Kidney (tissue), 14 donors: ENCODE data around the gene CCDC83. TPM values are rescaled to one million over a fixed set of nuclear protein-coding genes. Genes with fewer than 3 reads are reported as not detected.

ENCODE experiments used
- DNase-seq, 5 donors: peaks; one replicate each; pipeline ENCODE4 v3.0.0-alpha.2; 2013 to 2020
- FAIRE-seq: peaks from 2 replicates; lab custom pipeline; 2012; peaks lifted over from hg19 to GRCh38; lab: Jason Lieb, UNC
- H3K27ac ChIP-seq, 2 donors: one replicate each; pipeline ENCODE4 v1.7.0; 2013; ENCODE audit warnings: low read depth in 2 of 2, low read length in 2 of 2, inconsistent platforms in 1 of 2
- H3K27me3 ChIP-seq: one replicate; pipeline ENCODE4 v1.7.1; 2013; ENCODE audit warnings: low read length, inconsistent platforms; ENCODE audit not compliant: control insufficient read depth, insufficient read depth
- H3K36me3 ChIP-seq, 3 donors: one replicate each; pipeline versions ENCODE4 v1.7.0 to v1.7.1; 2013; ENCODE audit warnings: low read length in 3 of 3, control low read depth in 1 of 3, inconsistent platforms in 1 of 3; ENCODE audit not compliant: insufficient read depth in 3 of 3, control insufficient read depth in 2 of 3
- H3K4me1 ChIP-seq, 3 donors: one replicate each; pipeline versions ENCODE4 v1.7.0 to v1.7.1; 2013; ENCODE audit warnings: low read length in 3 of 3, inconsistent platforms in 1 of 3, low read depth in 1 of 3; ENCODE audit not compliant: control insufficient read depth in 2 of 3, insufficient read depth in 2 of 3
- H3K4me3 ChIP-seq, 3 donors: one replicate each; pipeline versions ENCODE4 v1.7.0 to v1.8.1; 2013; ENCODE audit warnings: low read length in 3 of 3, control low read depth in 1 of 3, inconsistent platforms in 1 of 3
- H3K9ac ChIP-seq, 3 donors: one replicate each; pipeline versions ENCODE4 v1.7.0 to v1.7.1; 2013; ENCODE audit warnings: low read length in 3 of 3, control low read depth in 1 of 3, inconsistent platforms in 1 of 3
- H3K9me3 ChIP-seq, 3 donors: one replicate each; pipeline versions ENCODE4 v1.7.0 to v1.7.1; 2013; ENCODE audit warnings: low read length in 3 of 3, control low read depth in 1 of 3, inconsistent platforms in 1 of 3; ENCODE audit not compliant: control insufficient read depth in 2 of 3, insufficient read depth in 1 of 3
- CTCF ChIP-seq: IDR thresholded peaks from 3 replicates; pipeline ENCODE4 v1.5.1; 2012; ENCODE audit warnings: mild to moderate bottlenecking, moderate library complexity, borderline replicate concordance; ENCODE audit not compliant: insufficient read depth; ENCODE audit errors: extremely low read depth
- intact Hi-C: fragments of 100-400 bp; cut with DNase I; formaldehyde crosslinking; loops from one replicate; pipeline ENCODE4 v1.11.1; 2022
- polyA plus RNA-seq: library from polyadenylated mRNA; stranded (reverse); fragments of 350-450 nt; fragmentation: Illumina TruSeq; extraction: RNeasy Lipid Tissue Mini Kit (QIAGEN cat#74804); gene quantifications from one replicate; pipeline ENCODE4 v1.2.3, GENCODE V29; 2014; ENCODE audit warnings: low read depth, low replicate concordance; ENCODE audit not compliant: insufficient read depth
- total RNA-seq: library from RNA; stranded (reverse); fragmentation: NEBNext Ultra II Directional; extraction: Animal tissue kit (Norgen Biotek cat#: 25700); gene quantifications from one replicate; pipeline ENCODE4 v1.2.1, GENCODE V29; 2021
- donor health status: control.
- donor health status: control.
- donor health status: control.
- donor health status: control.
- donor health status: control.
- donor health status: DM: yes; HTN: yes; CAD: no.
- donor health status: Normal renal cell carcinoma (clear cell type).

The CCDC83 gene
- total and polyA plus RNA-seq, 2 donors from 2014 or later = not detected

- no peak for TF ChIP-seq CTCF
- DNase-seq (no peak), FAIRE-seq (no peak)
- H3K27me3 ChIP-seq = no peaks in the 10 kb centered on the region
- no peak overlapping the region for H3K9ac ChIP-seq
- H3K27ac ChIP-seq = no peak overlapping the region
- H3K4me3 ChIP-seq = no peak overlapping the region
- H3K36me3 ChIP-seq = no peaks in the 10 kb centered on the region
- intact Hi-C loops = no loop called here
- H3K9me3 ChIP-seq = no peaks in the 10 kb centered on the region
- no peaks in the 10 kb centered on the region for H3K4me1 ChIP-seq
Observed at GRCh38 chr11:85863855-85864254, 8.7 kb downstream of the CCDC83 start.

- FAIRE-seq (no peak), DNase-seq (no peak)
- no peaks in the 10 kb centered on the region for H3K4me1 ChIP-seq
- TF ChIP-seq CTCF = no peak
- intact Hi-C loops = no loop called here
- H3K36me3 ChIP-seq = no peaks in the 10 kb centered on the region
- no peak overlapping the region for H3K4me3 ChIP-seq
- no peak overlapping the region for H3K27ac ChIP-seq
- no peaks in the 10 kb centered on the region for H3K9me3 ChIP-seq
- H3K9ac ChIP-seq = no peak overlapping the region
- H3K27me3 ChIP-seq = no peaks in the 10 kb centered on the region
Observed at GRCh38 chr11:85866137-85866827, 11.1 kb downstream of the CCDC83 start.

GRCh38 chr11:85867751-85868150 is 12.6 kb downstream of the CCDC83 start:
- no peak overlapping the region for H3K9ac ChIP-seq
- intact Hi-C loops = no loop called here
- no peak overlapping the region for H3K4me3 ChIP-seq
- FAIRE-seq (no peak), DNase-seq (no peak)
- no peaks in the 10 kb centered on the region for H3K9me3 ChIP-seq
- no peak overlapping the region for H3K27ac ChIP-seq
- H3K27me3 ChIP-seq = no peaks in the 10 kb centered on the region
- no peak for TF ChIP-seq CTCF
- H3K36me3 ChIP-seq = no peaks in the 10 kb centered on the region
- no peaks in the 10 kb centered on the region for H3K4me1 ChIP-seq

- Histone ChIP-seq H3K27me3 (no peaks in the 10 kb centered on the region), H3K27ac (no peak overlapping the region), H3K9me3 (no peaks in the 10 kb centered on the region), H3K9ac (no peak overlapping the region), H3K36me3 (no peaks in the 10 kb centered on the region), H3K4me1 (no peaks in the 10 kb centered on the region), H3K4me3 (no peak overlapping the region)
- TF ChIP-seq CTCF = no peak
- intact Hi-C loops = no loop called here
- DNase-seq (no peak), FAIRE-seq (no peak)
Observed at GRCh38 chr11:85869781-85870180, 14.6 kb downstream of the CCDC83 start.
